Ascending aorta (tissue), 2 donors: ENCODE data around the gene IGSF5. TPM values are rescaled to one million over a fixed set of nuclear protein-coding genes. Genes with fewer than 3 reads are reported as not detected.

Source experiments
- DNase-seq, 2 donors: peaks; one replicate each; pipeline ENCODE4 v3.0.0-alpha.2; 2019; ENCODE audit warnings: low spot score in 2 of 2
- H3K27ac ChIP-seq, 2 donors: fragments of 200-600 bp; sonication (generic); one replicate each; pipeline ENCODE4 v1.5.1; 2016 to 2017; ENCODE audit warnings: mild to moderate bottlenecking in 1 of 2
- H3K27me3 ChIP-seq: fragments of 200-600 bp; sonication (generic); one replicate; pipeline ENCODE4 v1.5.1; 2017
- H3K36me3 ChIP-seq, 2 donors: fragments of 200-600 bp; sonication (generic); one replicate each; pipeline ENCODE4 v1.5.1; 2016
- H3K4me1 ChIP-seq, 2 donors: fragments of 200-600 bp; sonication (generic); one replicate each; pipeline ENCODE4 v1.5.1; 2016 to 2017; ENCODE audit warnings: mild to moderate bottlenecking in 1 of 2
- H3K4me3 ChIP-seq, 2 donors: fragments of 200-600 bp; sonication (generic); one replicate each; pipeline ENCODE4 v1.5.1; 2016 to 2017; ENCODE audit warnings: mild to moderate bottlenecking in 1 of 2
- H3K9me3 ChIP-seq, 2 donors: fragments of 200-600 bp; sonication (generic); one replicate each; pipeline ENCODE4 v1.5.1; 2016
- intact Hi-C: fragments of 100-400 bp; cut with DNase I; formaldehyde crosslinking; loops from one replicate; pipeline ENCODE4 v1.15.1; 2023
- total RNA-seq: library from RNA; depleted of rRNA; stranded (reverse); fragments of >200 nt; gene quantifications from one replicate; pipeline ENCODE4 v1.1.0, GENCODE V29; 2016
- TF ChIP-seq, protein P1 (sequence below), 3 experiments: fragments of 200-600 bp in 2 of 3; fragments of 450-650 bp in 1 of 3; sonication (generic) in 2 of 3; IDR thresholded peaks; one replicate each; pipeline ENCODE4 v1.5.1; 2016 to 2019; ENCODE audit warnings: antibody characterized with exemption in 3 of 3, mild to moderate bottlenecking in 1 of 3, moderate library complexity in 1 of 3

IGSF5 gene
- total RNA-seq, 1 donor from 2014 or later, result not detected

- Histone ChIP-seq H3K27me3 (no peaks in the 10 kb centered on the region), H3K4me1 (no peaks in the 10 kb centered on the region), H3K9me3 (no peaks in the 10 kb centered on the region), H3K27ac (no peak overlapping the region), H3K36me3 (no peaks in the 10 kb centered on the region), H3K4me3 (no peak overlapping the region)
- no peak for DNase-seq
- intact Hi-C loops, result no loop called here
- TF ChIP-seq, protein P1, sequence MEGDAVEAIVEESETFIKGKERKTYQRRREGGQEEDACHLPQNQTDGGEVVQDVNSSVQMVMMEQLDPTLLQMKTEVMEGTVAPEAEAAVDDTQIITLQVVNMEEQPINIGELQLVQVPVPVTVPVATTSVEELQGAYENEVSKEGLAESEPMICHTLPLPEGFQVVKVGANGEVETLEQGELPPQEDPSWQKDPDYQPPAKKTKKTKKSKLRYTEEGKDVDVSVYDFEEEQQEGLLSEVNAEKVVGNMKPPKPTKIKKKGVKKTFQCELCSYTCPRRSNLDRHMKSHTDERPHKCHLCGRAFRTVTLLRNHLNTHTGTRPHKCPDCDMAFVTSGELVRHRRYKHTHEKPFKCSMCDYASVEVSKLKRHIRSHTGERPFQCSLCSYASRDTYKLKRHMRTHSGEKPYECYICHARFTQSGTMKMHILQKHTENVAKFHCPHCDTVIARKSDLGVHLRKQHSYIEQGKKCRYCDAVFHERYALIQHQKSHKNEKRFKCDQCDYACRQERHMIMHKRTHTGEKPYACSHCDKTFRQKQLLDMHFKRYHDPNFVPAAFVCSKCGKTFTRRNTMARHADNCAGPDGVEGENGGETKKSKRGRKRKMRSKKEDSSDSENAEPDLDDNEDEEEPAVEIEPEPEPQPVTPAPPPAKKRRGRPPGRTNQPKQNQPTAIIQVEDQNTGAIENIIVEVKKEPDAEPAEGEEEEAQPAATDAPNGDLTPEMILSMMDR (IDR thresholded peaks at IDR 0.05), result no peak
Measured at GRCh38 chr21:39763272-39763970, 18.4 kb downstream of the IGSF5 start.

GRCh38 chr21:39774227-39774626 is 29.2 kb downstream of the IGSF5 start:
- Histone ChIP-seq H3K4me1 (no peaks in the 10 kb centered on the region), H3K4me3 (no peak overlapping the region), H3K27ac (no peak overlapping the region), H3K27me3 (no peaks in the 10 kb centered on the region), H3K9me3 (no peaks in the 10 kb centered on the region), H3K36me3 (no peaks in the 10 kb centered on the region)
- no peak for DNase-seq
- intact Hi-C loops, result no loop called here
- TF ChIP-seq, protein P1 (IDR thresholded peaks at IDR 0.05), result no peak

- Histone ChIP-seq H3K36me3 (no peaks in the 10 kb centered on the region), H3K27me3 (no peaks in the 10 kb centered on the region), H3K4me3 (no peak overlapping the region), H3K9me3 (no peaks in the 10 kb centered on the region), H3K27ac (no peak overlapping the region), H3K4me1 (no peaks in the 10 kb centered on the region)
- intact Hi-C loops, result no loop called here
- TF ChIP-seq, protein P1 (IDR thresholded peaks at IDR 0.05), result no peak
- DNase-seq, result no peak
Measured at GRCh38 chr21:39775816-39776215, 30.8 kb downstream of the IGSF5 start.

GRCh38 chr21:39776589-39776988 is 31.6 kb downstream of the IGSF5 start:
- H3K9me3 ChIP-seq, result no peaks in the 10 kb centered on the region
- no peaks in the 10 kb centered on the region for H3K4me1 ChIP-seq
- no peaks in the 10 kb centered on the region for H3K36me3 ChIP-seq
- H3K27me3 ChIP-seq, result no peaks in the 10 kb centered on the region
- TF ChIP-seq, protein P1 (IDR thresholded peaks at IDR 0.05), result no peak
- intact Hi-C loops, result no loop called here
- DNase-seq, result no peak
- H3K4me3 ChIP-seq, result no peak overlapping the region
- no peak overlapping the region for H3K27ac ChIP-seq

DNA sequence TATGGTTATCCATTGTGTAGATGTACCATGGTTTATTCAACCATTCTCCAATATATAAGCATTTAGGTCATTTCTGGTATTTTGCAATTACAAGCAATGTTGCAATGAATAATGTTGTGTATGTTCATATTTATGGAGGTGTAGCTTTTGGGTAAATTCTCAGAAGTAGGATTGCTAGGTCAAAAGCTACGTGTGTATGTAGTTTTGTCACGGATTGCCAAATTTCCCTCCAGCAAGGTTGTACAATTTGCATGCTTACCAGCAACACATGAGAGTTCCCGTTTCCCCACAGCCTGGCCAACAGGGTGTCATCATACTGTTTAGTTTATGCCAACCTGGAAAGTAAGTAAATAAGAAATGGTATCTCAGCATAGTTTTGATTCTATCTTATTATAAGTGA is 36.3 kb downstream of the IGSF5 start:
- Histone ChIP-seq H3K36me3 (no peaks in the 10 kb centered on the region), H3K4me1 (no peaks in the 10 kb centered on the region), H3K27me3 (no peaks in the 10 kb centered on the region), H3K27ac (no peak overlapping the region), H3K4me3 (no peak overlapping the region), H3K9me3 (no peaks in the 10 kb centered on the region)
- DNase-seq, result no peak
- intact Hi-C loops, result loop anchor here (10.0 kb wide), 1 partner anchor 273 kb away; no protein-coding TSS in a partner anchor
- TF ChIP-seq, protein P1 (IDR thresholded peaks at IDR 0.05), result no peak
